Amniotic epithelial cell (primary cell): Measurements from ENCODE around the gene DHRS9.
A peak's percentile ranks its signal among the peaks of the same experiment; 100 is the strongest.
"Not testable (repeated sequence)": the region's sequence is repeated elsewhere in the genome, so short reads cannot be mapped to it uniquely, and the experiment has no call there.

ENCODE experiments used
- DNase-seq: peaks from one replicate; pipeline ENCODE4 v3.0.0-alpha.2; 2010; ENCODE audit warnings: low read depth

DHRS9 gene

GRCh38 chr2:169136428-169136827 is 67.1 kb downstream of the DHRS9 start:
- not testable (repeated sequence) for DNase-seq

- peak; percentile 37 for DNase-seq
These were observed 67.6 kb downstream of the DHRS9 start for GRCh38 chr2:169136885-169137534.

GRCh38 chr2:169137924-169138323 is 68.6 kb downstream of the DHRS9 start:
- DNase-seq: no peak

- no peak for DNase-seq
These were observed 69.8 kb downstream of the DHRS9 start for GRCh38 chr2:169139145-169139544.

GRCh38 chr2:169139993-169140767 is 70.8 kb downstream of the DHRS9 start:
- DNase-seq: no peak

- DNase-seq: peak; percentile 52
These were observed 72.5 kb downstream of the DHRS9 start for GRCh38 chr2:169141713-169142352.

GRCh38 chr2:169143998-169144397 is 74.6 kb downstream of the DHRS9 start:
- DNase-seq: no peak
